ENCODE data around the gene MATCAP1.
A peak's percentile ranks its signal among the peaks of the same experiment; 100 is the strongest.

MATCAP1 gene

DNA sequence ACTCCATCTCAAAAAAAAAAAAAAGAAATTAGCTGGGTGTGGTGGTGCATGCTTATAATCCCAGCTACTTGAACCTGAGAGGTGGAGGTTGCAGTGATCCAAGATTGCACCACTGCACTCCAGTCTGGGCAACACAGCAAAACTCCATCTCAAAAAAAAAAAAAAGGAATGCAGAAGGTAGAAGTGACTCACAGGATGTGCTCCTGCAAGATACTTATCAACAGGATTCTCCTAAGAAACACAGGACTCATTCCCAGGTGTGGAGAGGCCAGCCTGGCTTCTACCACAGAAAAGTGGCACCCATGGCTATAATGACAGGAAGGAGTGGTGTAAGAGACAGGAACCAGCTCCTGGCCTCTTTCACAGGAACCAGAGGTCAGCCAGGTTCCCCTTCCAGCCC, 29.0 kb upstream of the MATCAP1 start:
- Mint-ChIP-seq H3K4me1 (no peaks in the 10 kb centered on the region), H3K27ac (no peak overlapping the region), H3K4me3 (no peak overlapping the region), H3K27me3 (no peaks in the 10 kb centered on the region), H3K9me3 (no peaks in the 10 kb centered on the region)
- DNase-seq (no peak), ATAC-seq (no peak)

DNA sequence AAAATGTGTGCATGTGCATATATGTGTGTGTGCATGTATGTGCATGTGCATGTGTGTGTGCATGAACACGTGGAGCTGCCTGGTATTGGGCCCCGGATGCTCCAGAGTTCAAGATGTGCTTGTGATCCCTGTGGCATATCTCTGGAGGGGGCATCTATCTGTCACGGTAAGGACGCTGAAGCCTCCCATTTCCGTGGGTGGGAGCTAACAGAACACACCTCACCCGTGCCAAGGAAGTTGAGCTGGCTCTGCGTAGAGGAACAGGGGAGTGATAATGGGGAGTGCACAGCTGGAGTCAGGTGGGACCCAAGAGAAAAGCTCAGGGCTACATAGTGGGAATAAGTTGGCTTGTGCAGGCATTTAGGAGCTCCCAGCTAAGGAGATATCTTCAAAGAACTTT, 27.9 kb upstream of the MATCAP1 start:
- H3K9me3 Mint-ChIP-seq: no peaks in the 10 kb centered on the region
- peak overlapping the region in 1 of 2 donors; percentile 4 for H3K27ac Mint-ChIP-seq
- H3K4me3 Mint-ChIP-seq: no peak overlapping the region
- ATAC-seq (no peak), DNase-seq (no peak)
- H3K27me3 Mint-ChIP-seq: no peaks in the 10 kb centered on the region
- H3K4me1 Mint-ChIP-seq: peaks cover 3% of the 10 kb centered on the region

DNA sequence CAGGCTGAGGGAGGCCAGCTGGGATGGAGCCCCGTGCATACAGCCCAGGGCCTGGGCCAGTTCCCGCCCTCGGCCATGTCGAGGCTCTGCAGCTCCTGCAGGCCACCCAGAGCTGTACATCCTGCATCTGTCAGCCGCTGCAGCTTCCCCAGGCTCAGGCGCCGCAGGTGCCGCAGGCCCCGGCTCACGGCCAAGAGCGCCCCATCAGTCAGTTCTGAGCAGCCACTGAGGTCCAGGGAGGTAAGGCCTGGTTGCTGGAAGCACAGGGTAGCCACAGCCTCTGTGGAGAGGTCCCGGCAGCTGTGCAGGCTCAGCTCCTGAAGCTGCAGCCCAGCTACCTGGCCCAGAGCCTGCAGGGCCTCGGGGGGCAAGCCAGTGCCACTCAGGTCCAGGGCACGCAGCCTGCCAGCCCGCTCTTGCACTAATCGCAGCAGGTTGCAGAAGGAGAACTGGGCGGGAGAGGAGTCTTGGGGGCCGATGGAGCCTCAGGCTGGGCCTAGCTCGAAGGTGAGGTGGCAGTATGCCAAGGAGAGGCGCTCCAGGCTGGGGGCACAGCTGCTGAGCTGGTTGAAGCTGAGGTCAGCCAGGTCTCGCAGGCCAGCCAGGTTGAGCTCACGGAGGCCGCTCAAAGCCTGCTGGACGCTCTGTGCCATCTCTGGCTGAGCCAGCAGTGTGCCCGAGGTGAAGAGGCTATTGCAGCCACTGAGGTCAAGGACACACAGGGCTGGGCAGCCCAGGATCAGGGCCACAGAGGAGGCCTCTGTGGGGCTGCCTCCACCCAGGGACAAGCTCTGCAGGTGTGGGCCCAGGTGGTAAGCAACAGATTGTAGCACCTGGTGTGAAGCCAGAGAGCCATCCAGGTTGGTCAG, 26.5 kb upstream of the MATCAP1 start:
- Mint-ChIP-seq H3K27ac (peak overlapping the region in 1 of 2 donors; percentile 83), H3K9me3 (no peaks in the 10 kb centered on the region), H3K4me1 (peaks cover 9% of the 10 kb centered on the region), H3K4me3 (no peak overlapping the region), H3K27me3 (no peaks in the 10 kb centered on the region)
- no peak for ATAC-seq
- no peak for DNase-seq

DNA sequence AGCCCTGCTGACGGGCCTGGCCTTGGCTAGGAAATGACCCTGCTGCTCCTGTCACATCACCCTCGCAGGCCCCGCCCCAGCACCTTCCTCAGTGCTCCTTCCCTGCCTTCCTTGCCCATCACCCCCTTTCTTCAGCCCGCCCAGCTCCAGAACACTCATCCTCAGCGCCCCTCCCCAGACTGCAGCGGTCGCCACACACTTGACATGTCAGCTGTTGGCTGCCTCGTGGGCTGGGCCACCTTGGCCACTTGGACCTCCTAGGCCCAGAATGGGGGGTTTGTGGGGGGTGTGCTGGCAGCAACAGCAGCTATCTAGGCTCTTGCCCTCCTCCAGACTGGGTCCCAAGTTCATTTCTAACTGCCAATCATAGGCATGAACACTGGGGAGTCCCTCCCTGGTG, 25.8 kb upstream of the MATCAP1 start:
- H3K4me1 Mint-ChIP-seq: peaks cover 9% of the 10 kb centered on the region
- DNase-seq (no peak), ATAC-seq (no peak)
- H3K9me3 Mint-ChIP-seq: no peaks in the 10 kb centered on the region
- no peak overlapping the region for H3K4me3 Mint-ChIP-seq
- H3K27me3 Mint-ChIP-seq: no peaks in the 10 kb centered on the region
- H3K27ac Mint-ChIP-seq: no peak overlapping the region

DNA sequence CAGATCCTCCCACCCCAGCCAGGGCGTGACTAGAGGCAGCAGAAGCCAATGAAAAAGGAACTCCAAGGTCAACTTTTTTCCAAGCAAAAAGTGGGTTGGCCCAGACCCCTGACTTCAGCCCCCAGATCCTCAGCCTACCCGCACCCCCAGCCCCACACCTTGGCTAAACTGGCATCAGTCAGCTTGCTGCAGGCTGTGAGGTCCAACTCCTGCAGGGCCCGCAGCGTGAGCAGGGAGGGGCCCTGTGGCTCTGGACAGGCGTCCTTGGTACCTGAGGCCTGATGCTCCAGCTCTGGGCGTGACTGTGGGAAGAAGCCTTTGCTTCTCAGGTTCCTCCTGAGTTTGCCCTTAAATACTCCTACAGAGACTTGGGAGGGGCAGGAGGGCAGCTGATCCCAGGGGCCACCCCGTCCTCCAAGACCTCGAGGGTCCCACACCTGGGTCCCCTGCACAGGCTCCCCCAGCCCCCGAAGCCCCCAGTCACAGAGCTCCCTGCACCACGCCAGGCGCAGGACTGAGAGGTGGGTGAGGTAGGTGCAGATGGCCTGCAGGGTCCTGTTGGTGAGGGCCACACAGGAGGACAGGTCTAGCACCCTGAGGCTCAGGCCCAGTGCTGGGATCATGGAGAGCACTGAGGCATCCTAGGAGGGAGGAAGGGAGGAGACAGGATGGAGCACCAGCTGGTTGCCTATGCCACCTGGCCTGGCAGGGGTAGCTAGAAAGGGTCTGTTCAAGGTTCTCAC, 24.6 kb upstream of the MATCAP1 start:
- DNase-seq (no peak), ATAC-seq (no peak)
- H3K4me1 Mint-ChIP-seq: peaks cover 9% of the 10 kb centered on the region
- no peak overlapping the region for H3K4me3 Mint-ChIP-seq
- H3K27ac Mint-ChIP-seq: no peak overlapping the region
- no peaks in the 10 kb centered on the region for H3K9me3 Mint-ChIP-seq
- no peaks in the 10 kb centered on the region for H3K27me3 Mint-ChIP-seq

DNA sequence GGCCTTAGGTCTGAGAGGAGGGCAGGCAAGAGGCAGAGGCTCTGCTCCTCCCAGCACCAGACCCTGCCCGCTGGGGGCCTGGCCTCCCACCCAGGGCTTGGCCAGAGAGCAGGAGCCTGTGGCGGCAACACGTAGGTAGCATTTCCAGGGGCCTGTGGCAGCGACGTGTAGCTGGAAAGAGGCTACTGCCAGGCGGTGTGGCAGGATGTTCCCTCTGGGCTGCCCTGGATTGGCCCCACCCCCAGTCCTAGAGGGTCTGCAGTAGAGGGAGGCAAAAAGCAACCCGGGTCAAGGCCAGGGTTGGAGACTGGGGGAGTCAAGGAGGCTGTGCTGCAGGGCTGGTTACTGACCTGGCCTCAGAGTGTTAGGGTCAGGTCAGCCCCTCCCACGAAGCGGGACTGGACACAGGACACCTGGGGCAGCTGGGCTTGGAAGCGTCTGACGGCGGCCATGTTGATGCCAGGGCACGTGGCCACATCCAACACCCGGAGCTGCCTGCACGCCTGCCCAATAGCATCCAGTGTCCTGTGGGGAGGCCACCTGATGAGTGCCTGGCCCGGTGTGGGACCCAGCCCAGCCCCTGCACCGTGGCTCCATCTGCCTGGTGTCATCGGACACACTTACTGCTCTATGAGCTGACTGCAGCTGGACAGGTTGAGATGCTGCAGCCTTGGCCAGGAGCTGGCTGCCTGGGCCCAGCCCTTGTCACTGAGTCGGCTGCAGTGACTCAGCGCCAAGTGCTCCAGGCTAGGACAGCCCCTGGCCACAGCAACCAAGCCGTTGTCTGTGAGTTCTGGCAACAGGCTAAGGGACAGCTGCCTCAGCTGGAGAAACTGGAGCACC, 23.7 kb upstream of the MATCAP1 start:
- Mint-ChIP-seq H3K9me3 (no peaks in the 10 kb centered on the region), H3K4me3 (no peak overlapping the region), H3K27me3 (no peaks in the 10 kb centered on the region), H3K4me1 (peaks cover 9% of the 10 kb centered on the region), H3K27ac (peak overlapping the region in 1 of 2 donors; percentile 74)
- DNase-seq (no peak), ATAC-seq (no peak)

DNA sequence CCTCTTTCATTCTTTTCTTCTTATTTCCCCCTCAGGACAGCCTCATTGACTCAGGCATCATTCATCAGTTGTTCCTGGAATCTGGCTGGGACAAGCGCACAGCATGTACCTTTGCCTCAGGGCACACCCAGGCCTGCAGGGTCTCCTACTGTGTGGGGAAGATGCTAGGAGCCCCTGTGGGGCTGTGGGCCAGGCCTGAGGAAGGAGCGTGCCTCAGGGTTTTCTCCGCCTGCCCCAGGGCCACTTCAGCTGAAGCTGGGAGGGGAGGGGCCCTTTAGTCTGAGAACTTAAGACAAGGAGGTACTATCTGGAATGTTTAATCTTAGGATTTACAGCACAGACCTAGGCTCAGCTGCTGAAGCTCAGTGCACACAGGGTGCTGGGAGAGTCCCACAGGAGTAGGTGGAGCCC, 23.1 kb upstream of the MATCAP1 start:
- no peak overlapping the region for H3K4me3 Mint-ChIP-seq
- H3K27ac Mint-ChIP-seq: peak overlapping the region in 1 of 2 donors; percentile 74
- H3K27me3 Mint-ChIP-seq: no peaks in the 10 kb centered on the region
- no peaks in the 10 kb centered on the region for H3K9me3 Mint-ChIP-seq
- peaks cover 9% of the 10 kb centered on the region for H3K4me1 Mint-ChIP-seq
- no peak for DNase-seq
- ATAC-seq: no peak

DNA sequence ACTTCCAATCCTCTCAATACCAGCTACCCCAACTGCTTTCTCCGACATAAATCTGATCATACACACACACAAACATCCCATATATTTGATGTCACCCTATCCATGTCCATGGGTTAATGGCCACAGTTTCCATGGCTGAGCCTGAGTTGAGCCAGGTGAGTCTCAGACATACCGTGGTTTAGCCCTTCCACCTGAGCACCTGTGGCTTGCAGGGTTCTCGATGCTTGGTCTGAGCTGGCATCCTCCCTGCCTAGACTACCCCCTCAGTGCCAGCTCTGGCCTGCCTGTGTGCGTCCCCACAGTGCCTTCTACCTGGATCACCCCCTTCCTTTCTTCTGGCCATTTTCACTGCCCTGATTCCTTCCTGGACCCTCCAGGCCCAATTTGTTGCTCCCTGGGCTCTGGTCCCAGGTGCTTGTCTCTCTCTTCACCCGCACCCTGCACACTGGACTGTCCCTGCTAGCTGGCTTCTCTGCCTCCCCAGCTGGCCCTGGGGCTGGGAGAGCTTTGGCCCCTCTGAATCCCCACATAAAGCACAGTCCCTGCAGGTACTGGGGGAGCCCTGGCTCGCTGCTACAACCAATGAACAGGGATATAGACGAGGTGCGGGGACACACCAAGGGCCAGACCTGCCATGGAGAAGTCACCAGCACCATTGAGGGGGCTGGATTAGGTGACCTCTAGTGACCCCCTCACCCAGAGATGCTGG, 22.5 kb upstream of the MATCAP1 start:
- DNase-seq: no peak
- H3K27me3 Mint-ChIP-seq: no peaks in the 10 kb centered on the region
- H3K27ac Mint-ChIP-seq: peak overlapping the region in 1 of 2 donors; percentile 71

DNA sequence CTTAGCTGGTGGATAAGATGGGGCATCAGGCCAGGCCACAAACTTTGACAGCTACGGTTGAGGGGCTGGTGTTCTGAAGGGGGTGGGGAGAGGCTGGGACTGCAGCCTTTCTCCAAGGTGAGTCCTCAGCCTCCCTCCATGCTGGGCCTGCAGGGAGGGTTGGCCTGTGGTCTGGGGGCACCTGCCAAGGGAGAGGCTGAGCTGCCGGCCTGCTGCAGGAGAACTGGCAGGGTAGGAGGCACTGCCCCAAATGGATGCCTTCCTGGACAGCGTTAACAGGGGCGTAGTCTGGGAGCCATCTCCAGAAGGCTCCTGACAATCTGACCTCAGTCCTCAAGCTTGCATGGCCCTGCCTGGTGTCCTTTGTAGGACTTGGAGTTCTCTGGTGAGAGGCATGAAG, 20.3 kb upstream of the MATCAP1 start:
- peaks cover 9% of the 10 kb centered on the region for H3K4me1 Mint-ChIP-seq
- H3K27ac Mint-ChIP-seq: no peak overlapping the region
- H3K9me3 Mint-ChIP-seq: no peaks in the 10 kb centered on the region
- H3K27me3 Mint-ChIP-seq: no peaks in the 10 kb centered on the region
- ATAC-seq: no peak
- DNase-seq: no peak
- no peak overlapping the region for H3K4me3 Mint-ChIP-seq

More for the DNA sequence above, 22.5 kb upstream of the MATCAP1 start:
- no peaks in the 10 kb centered on the region for H3K9me3 Mint-ChIP-seq
- no peak for ATAC-seq
- H3K4me1 Mint-ChIP-seq: peaks cover 9% of the 10 kb centered on the region
- no peak overlapping the region for H3K4me3 Mint-ChIP-seq

DNA sequence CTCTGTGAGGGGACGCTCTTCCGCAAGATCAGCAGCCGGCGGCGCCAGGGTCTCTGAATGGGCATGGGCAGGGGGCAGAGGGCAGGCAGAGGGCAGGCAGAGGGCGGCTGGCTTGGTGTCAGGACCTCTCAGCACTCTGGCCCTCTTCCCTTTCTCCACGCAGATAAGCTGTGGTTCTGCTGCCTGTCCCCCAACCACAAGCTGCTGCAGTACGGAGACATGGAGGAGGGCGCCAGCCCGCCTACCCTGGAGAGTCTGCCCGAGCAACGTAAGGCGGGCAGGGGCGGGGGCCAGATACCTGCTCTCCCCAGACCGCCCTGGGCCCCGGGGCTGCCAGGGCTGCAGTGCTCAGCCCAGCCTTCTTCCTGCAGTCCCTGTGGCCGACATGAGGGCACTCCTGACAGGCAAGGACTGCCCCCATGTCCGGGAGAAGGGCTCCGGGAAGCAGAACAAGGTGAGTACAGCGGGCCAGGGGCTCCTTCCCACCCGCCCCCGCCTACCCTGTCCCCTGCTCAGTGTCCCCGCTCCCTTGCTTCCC, 19.3 kb upstream of the MATCAP1 start:
- Mint-ChIP-seq H3K4me3 (no peak overlapping the region), H3K9me3 (no peaks in the 10 kb centered on the region), H3K4me1 (peaks cover 15% of the 10 kb centered on the region), H3K27ac (no peak overlapping the region), H3K27me3 (no peaks in the 10 kb centered on the region)
- DNase-seq: no peak
- ATAC-seq: no peak

DNA sequence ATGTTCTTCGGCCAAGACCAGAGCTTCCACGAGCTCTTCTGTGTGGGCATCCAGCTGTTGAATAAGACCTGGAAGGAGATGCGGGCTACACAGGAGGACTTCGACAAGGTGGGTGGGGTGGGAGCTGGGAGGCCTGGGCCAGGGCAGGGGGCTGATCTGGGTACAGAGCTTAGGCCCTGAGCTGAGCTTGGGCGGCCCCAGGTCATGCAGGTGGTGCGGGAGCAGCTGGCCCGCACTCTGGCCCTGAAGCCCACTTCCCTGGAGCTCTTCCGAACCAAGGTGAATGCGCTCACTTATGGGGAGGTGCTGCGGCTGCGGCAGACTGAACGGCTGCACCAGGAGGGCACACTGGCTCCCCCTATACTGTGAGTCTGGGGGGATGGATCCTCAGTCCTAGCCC, 18.7 kb upstream of the MATCAP1 start:
- H3K9me3 Mint-ChIP-seq: no peaks in the 10 kb centered on the region
- no peak overlapping the region for H3K4me3 Mint-ChIP-seq
- no peaks in the 10 kb centered on the region for H3K27me3 Mint-ChIP-seq
- DNase-seq: no peak
- no peak for ATAC-seq
- H3K4me1 Mint-ChIP-seq: peaks cover 20% of the 10 kb centered on the region
- H3K27ac Mint-ChIP-seq: peak overlapping the region in 1 of 2 donors; percentile 59

DNA sequence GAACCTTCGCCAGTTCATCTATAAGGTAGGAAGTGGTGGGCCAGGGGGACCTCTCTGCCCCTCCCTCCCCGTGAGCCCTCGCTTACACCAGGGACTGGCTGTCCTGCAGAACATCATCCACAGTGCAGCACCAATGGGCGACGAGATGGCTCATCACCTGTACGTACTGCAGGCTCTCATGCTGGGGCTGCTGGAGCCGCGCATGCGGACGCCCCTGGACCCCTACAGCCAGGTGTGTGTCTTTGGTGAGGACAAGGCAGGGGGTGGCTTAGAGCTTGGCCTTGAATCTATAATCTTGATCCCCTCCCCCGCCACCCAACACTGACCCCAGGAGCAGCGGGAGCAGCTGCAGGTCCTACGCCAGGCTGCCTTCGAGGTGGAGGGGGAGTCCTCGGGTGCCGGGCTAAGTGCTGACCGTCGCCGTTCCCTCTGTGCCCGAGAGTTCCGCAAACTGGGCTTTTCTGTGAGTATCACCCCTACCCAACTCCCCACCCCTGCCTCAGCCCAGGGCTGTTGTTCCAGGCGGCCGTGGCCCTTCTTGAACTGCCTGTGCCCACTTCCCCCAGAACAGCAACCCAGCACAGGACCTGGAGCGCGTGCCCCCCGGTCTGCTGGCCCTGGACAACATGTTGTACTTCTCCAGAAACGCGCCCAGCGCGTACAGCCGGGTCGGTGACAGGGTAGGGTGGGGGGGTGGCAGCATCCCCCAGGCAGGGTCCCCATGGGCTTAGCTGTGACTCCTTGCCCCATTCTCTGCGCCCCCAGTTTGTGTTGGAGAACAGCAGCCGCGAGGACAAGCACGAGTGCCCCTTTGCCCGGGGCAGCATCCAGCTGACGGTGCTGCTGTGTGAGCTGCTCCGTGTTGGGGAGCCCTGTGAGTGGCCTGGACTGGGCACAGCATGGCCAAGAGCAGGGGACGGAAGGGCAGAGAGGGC, 17.9 kb upstream of the MATCAP1 start:
- no peak overlapping the region for H3K4me3 Mint-ChIP-seq
- no peaks in the 10 kb centered on the region for H3K27me3 Mint-ChIP-seq
- no peak for DNase-seq

DNA sequence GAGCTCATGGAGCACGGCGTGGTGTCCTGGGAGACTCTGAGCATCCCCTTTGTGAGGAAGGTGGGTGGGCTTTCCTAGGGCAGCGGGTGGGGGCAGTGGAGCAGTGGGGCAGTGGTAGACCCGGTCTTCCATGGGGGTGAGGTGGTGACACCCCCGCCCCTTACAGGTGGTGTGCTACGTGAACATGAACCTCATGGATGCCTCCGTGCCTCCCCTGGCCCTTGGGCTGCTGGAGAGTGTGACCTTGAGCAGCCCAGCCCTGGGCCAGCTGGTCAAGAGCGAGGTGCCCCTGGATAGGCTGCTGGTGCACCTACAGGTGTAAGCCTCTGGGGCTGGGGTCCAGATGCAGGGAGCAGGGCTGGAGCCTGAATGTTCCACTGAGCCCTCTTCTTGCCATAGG, 16.7 kb upstream of the MATCAP1 start:
- Mint-ChIP-seq H3K4me1 (peaks cover 29% of the 10 kb centered on the region), H3K27ac (peak overlapping the region in 1 of 2 donors; percentile 27), H3K9me3 (no peaks in the 10 kb centered on the region), H3K27me3 (no peaks in the 10 kb centered on the region), H3K4me3 (no peak overlapping the region)
- DNase-seq (no peak), ATAC-seq (no peak)

More for the DNA sequence above, 17.9 kb upstream of the MATCAP1 start:
- Mint-ChIP-seq H3K27ac (no peak overlapping the region), H3K9me3 (no peaks in the 10 kb centered on the region), H3K4me1 (peaks cover 23% of the 10 kb centered on the region)
- no peak for ATAC-seq

DNA sequence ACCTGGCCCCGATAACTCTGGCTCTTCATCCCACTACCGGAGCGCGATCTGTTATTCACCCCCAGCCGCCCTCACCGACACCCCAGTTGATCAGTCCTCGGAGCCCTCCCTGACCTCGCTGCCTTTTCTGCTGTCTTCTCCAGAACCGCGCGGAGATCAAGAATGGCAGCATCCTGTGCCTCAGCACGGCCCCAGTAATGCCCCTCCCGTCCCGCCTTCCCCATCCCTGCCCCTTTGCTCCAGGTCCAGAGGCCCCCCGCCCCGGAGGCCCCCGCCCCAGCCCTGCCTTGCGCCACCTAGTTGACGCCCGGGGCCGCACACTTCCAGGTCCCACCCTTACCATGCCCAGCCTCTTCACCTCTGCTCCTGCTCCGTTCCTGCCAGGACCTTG, 16.0 kb upstream of the MATCAP1 start:
- DNase-seq (no peak), ATAC-seq (peak; percentile 13)
- Mint-ChIP-seq H3K9me3 (no peaks in the 10 kb centered on the region), H3K27ac (peak overlapping the region; percentile 35 to 77), H3K27me3 (no peaks in the 10 kb centered on the region), H3K4me3 (no peak overlapping the region), H3K4me1 (peaks cover 36% of the 10 kb centered on the region)

Measured in stimulated activated naive CD8-positive, alpha-beta T cell treated with anti-CD3 and anti-CD28 coated beads, Interleukin-15, amount 100 ng/mL, for 72 hours (primary cell).